ENCODE results near the gene LZTR1. TPM values are rescaled to one million over a fixed set of nuclear protein-coding genes. Genes with fewer than 3 reads are reported as not detected.

The LZTR1 gene
- total and polyA plus RNA-seq, 7 donors, result 17.1 to 37.1 (median 27.2) TPM

DNA sequence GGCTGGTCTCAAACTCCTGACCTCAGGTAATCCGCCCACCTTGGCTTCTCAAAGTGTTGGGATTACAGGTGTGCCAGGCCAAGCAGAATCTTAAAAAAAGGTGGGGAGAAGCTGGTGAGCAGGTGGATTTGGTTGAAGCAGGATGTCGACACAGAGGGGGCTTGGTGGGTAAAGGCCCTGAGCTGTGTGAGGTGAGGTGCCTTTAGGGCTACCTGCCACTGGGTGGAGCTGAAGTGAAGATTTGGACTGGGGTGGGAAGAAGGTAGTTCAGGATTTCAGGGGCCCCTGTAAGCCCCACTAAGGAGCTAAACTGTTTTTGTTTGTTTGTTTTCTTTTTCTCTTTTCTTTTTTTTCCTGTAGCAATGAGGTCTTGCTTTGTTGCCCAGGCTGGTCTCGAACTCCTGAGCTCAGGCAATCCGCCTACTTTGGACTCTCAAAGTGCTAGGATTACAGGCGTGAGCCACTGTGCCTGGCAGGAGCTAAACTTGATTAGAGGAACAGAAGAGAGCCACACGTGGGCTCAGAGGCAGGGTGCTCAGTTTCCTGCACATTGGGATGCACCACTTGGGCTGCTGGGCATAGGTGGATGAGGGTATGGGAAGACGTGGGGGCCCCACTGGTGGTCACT lies 38.8 kb downstream of the LZTR1 start:
- TF ChIP-seq CTCF (IDR thresholded peaks at IDR 0.05), result peak; percentile 34
- Histone ChIP-seq H3K4me3 (no peak overlapping the region), H3K36me3 (ENCODE audit: insufficient read depth in 1 of 2, low read depth in 1 of 2) (peaks cover 0 to 51% of the 10 kb centered on the region in 2 donors), H3K27ac (no peak overlapping the region), H3K4me1 (no peaks in the 10 kb centered on the region), H3K27me3 (ENCODE audit: insufficient read depth in 3 of 3, low read length in 2 of 3) (no peaks in the 10 kb centered on the region), H3K9me3 (no peaks in the 10 kb centered on the region)
- ATAC-seq, result peak; percentile 44 to 68 (median 59)
- intact Hi-C loops (cut with DNase I), result no loop called here
- WGBS, 3 donors, result 63 to 68% (median 64%) methylated on average over 7 of the region's 7 CpGs
- DNase-seq, result peak in 1 of 2 donors; percentile 33

DNA sequence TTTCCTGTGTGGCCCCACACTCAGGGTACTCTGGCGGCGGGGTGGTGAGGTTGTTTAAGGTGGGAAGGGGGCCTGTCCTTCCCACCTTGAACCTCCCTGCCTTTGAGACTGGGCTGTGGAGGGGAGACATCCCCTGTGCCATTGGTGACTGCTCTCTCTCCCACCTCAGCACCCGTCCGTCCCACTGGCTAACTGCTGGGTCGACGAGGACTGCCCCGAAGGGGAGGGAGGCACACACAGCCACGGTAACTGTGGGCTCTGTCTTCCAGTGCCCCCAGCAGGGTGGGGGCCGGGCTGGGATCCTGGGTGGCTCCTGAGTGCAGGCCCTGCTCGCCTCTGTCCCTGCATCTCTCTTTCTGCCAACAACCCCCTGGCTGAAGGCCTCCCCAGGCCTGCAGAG lies 40.4 kb downstream of the LZTR1 start:
- intact Hi-C loops (cut with DNase I), result no loop called here
- Histone ChIP-seq H3K27ac (no peak overlapping the region), H3K36me3 (ENCODE audit: insufficient read depth in 1 of 2, low read depth in 1 of 2) (peaks cover 0 to 52% of the 10 kb centered on the region in 2 donors), H3K4me1 (no peaks in the 10 kb centered on the region), H3K27me3 (ENCODE audit: insufficient read depth in 3 of 3, low read length in 2 of 3) (no peaks in the 10 kb centered on the region), H3K9me3 (no peaks in the 10 kb centered on the region), H3K4me3 (no peak overlapping the region)
- no peak for ATAC-seq
- 71 to 73% (median 72%) methylated on average over 10 of the region's 10 CpGs for WGBS, 3 donors
- TF ChIP-seq CTCF (IDR thresholded peaks at IDR 0.05), result no peak
- DNase-seq, result no peak

- no peak for ATAC-seq
- no peak overlapping the region for H3K27ac ChIP-seq
- H3K4me1 ChIP-seq, result no peaks in the 10 kb centered on the region
- DNase-seq, result no peak
- H3K4me3 ChIP-seq, result no peak overlapping the region
- no peak for TF ChIP-seq CTCF (IDR thresholded peaks at IDR 0.05)
- 81 to 85% (median 83%) methylated on average over 12 to 13 of the region's 13 CpGs for WGBS, 3 donors
- no peaks in the 10 kb centered on the region for H3K27me3 ChIP-seq (ENCODE audit: insufficient read depth in 3 of 3, low read length in 2 of 3)
- peaks cover 0 to 55% of the 10 kb centered on the region in 2 donors for H3K36me3 ChIP-seq (ENCODE audit: insufficient read depth in 1 of 2, low read depth in 1 of 2)
- H3K9me3 ChIP-seq, result no peaks in the 10 kb centered on the region
- intact Hi-C loops (cut with DNase I), result no loop called here
These were observed 41.0 kb downstream of the LZTR1 start for GRCh38 chr22:21022955-21023614.

GRCh38 chr22:21025266-21025665 lies 43.2 kb downstream of the LZTR1 start:
- intact Hi-C loops (cut with DNase I), result no loop called here
- Histone ChIP-seq H3K9me3 (no peaks in the 10 kb centered on the region), H3K27me3 (ENCODE audit: insufficient read depth in 3 of 3, low read length in 2 of 3) (peaks cover 0 to 2% (median 0%) of the 10 kb centered on the region in 3 donors), H3K4me3 (no peak overlapping the region), H3K4me1 (no peaks in the 10 kb centered on the region), H3K27ac (no peak overlapping the region), H3K36me3 (ENCODE audit: insufficient read depth in 1 of 2, low read depth in 1 of 2) (peaks cover 0 to 46% of the 10 kb centered on the region in 2 donors)
- ATAC-seq, result no peak
- DNase-seq, result no peak
- no peak for TF ChIP-seq CTCF (IDR thresholded peaks at IDR 0.05)
- WGBS, 3 donors, result 74 to 79% (median 77%) methylated on average over 8 of the region's 8 CpGs
